Tibial artery (tissue), 4 donors: Measurements from ENCODE around the gene PGM5.

Experiments used
- DNase-seq, 2 donors: peaks; one replicate each; pipeline ENCODE4 v3.0.0-alpha.2; 2019
- H3K27ac ChIP-seq, 2 donors: fragments of 200-600 bp; sonication (generic) in 1 of 2; 1 replicate in 1 of 2; 2 replicates in 1 of 2; pipeline ENCODE4 v1.5.1; 2018 to 2019; ENCODE audit warnings: mild to moderate bottlenecking in 1 of 2
- H3K27me3 ChIP-seq, 2 donors: fragments of 200-600 bp; sonication (generic) in 1 of 2; one replicate each; pipeline versions ENCODE4 v1.5.1 to v1.6.0; 2016 to 2019
- H3K36me3 ChIP-seq, 3 donors: fragments of 200-600 bp; sonication (generic) in 2 of 3; one replicate each; pipeline ENCODE4 v1.5.1; 2016 to 2019; ENCODE audit warnings: mild to moderate bottlenecking in 2 of 3
- H3K4me1 ChIP-seq, 4 donors: fragments of 200-600 bp; sonication (generic) in 2 of 4; 1 replicate in 3 of 4; 2 replicates in 1 of 4; pipeline ENCODE4 v1.5.1; 2016 to 2019
- H3K4me3 ChIP-seq, 2 donors: fragments of 200-600 bp; sonication (generic) in 1 of 2; 1 replicate in 1 of 2; 2 replicates in 1 of 2; pipeline ENCODE4 v1.5.1; 2018 to 2019; ENCODE audit warnings: mild to moderate bottlenecking in 2 of 2
- H3K9me3 ChIP-seq, 3 donors: fragments of 200-600 bp; sonication (generic) in 1 of 3; one replicate each; pipeline ENCODE4 v1.5.1; 2016 to 2019
- intact Hi-C: fragments of 100-400 bp; cut with DNase I; formaldehyde crosslinking; loops from one replicate; pipeline ENCODE4 v1.15.0; 2023; ENCODE audit warnings: low total_unique reads
- TF ChIP-seq, protein P1 (sequence below), 2 experiments: fragments of 200-600 bp in 1 of 2; fragments of 450-650 bp in 1 of 2; IDR thresholded peaks; one replicate each; pipeline ENCODE4 v1.5.1; 2017 to 2019; ENCODE audit warnings: antibody characterized with exemption in 2 of 2, mild to moderate bottlenecking in 1 of 2, moderate library complexity in 1 of 2

The PGM5 gene

DNA sequence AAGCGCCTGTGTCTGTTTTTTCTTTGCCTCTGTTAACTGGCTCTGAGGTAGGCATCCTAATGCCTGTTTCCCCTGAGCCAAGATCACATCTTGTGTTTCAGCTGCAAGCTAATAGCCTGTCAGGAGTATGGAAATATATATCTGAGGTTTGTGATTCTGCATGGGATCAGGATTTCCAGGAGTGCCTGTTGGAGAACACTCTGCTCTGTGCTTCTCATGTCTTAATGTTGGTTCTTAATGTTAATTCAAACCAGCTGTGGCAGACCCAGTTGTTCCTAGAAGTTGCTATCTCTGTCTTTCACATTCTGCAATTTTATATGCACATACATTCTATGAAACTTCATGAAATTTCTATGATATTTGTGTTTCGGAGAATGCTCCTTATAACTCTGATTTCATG, 72.1 kb downstream of the PGM5 start:
- no peaks in the 10 kb centered on the region for H3K9me3 ChIP-seq
- intact Hi-C loops: no loop called here
- peaks cover 0 to 45% (median 18%) of the 10 kb centered on the region in 4 donors for H3K4me1 ChIP-seq
- H3K27me3 ChIP-seq: no peaks in the 10 kb centered on the region
- no peak for DNase-seq
- no peak overlapping the region for H3K4me3 ChIP-seq
- no peaks in the 10 kb centered on the region for H3K36me3 ChIP-seq
- TF ChIP-seq, protein P1, sequence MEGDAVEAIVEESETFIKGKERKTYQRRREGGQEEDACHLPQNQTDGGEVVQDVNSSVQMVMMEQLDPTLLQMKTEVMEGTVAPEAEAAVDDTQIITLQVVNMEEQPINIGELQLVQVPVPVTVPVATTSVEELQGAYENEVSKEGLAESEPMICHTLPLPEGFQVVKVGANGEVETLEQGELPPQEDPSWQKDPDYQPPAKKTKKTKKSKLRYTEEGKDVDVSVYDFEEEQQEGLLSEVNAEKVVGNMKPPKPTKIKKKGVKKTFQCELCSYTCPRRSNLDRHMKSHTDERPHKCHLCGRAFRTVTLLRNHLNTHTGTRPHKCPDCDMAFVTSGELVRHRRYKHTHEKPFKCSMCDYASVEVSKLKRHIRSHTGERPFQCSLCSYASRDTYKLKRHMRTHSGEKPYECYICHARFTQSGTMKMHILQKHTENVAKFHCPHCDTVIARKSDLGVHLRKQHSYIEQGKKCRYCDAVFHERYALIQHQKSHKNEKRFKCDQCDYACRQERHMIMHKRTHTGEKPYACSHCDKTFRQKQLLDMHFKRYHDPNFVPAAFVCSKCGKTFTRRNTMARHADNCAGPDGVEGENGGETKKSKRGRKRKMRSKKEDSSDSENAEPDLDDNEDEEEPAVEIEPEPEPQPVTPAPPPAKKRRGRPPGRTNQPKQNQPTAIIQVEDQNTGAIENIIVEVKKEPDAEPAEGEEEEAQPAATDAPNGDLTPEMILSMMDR (IDR thresholded peaks at IDR 0.05): no peak
- peak overlapping the region; percentile 60 to 64 for H3K27ac ChIP-seq

DNA sequence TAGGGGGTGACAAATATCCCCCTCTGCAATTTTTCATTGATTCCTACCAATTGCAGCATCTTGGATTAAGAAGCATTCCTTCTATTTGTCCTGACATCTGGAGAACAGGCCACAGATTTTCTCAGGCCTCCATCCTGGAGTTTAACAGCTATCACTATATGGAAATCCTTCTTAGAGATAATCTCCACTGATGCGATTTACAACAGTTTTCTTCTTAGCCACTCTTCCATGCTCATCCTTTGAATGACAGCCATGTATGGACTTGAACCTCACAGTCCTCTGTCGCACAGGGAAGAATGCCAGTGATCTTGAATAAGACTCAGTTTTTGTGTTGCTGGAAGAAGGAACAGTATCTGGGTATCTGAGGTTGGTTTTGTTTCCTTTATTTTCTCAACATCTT, 73.2 kb downstream of the PGM5 start:
- Histone ChIP-seq H3K4me1 (peaks cover 0 to 43% (median 18%) of the 10 kb centered on the region in 4 donors), H3K27me3 (no peaks in the 10 kb centered on the region), H3K9me3 (no peaks in the 10 kb centered on the region), H3K4me3 (no peak overlapping the region), H3K27ac (peak overlapping the region in 1 of 2 donors; percentile 64), H3K36me3 (no peaks in the 10 kb centered on the region)
- intact Hi-C loops: no loop called here
- DNase-seq: no peak
- TF ChIP-seq, protein P1 (IDR thresholded peaks at IDR 0.05): no peak

DNA sequence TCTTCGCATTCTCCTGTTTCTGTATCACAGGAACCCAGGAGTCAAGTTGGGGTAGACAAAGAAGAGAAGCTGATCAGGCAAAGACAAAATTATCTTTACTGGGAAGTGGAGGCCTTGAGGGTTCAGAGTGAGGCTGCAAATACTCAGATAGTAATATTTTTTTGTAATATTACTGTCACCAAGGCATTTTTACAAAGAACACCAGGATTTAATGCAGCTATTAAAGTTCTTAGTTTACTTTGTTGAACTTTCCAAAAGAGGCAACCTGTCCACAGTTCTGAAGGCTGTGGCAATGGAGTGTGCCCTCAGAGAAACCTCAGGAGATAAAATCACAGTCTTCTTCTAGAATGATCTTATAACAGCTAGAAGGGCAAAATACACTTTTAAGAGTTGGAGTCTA, 74.9 kb downstream of the PGM5 start:
- TF ChIP-seq, protein P1 (IDR thresholded peaks at IDR 0.05): no peak
- Histone ChIP-seq H3K36me3 (no peaks in the 10 kb centered on the region), H3K4me3 (no peak overlapping the region), H3K27ac (peak overlapping the region in 1 of 2 donors; percentile 21), H3K9me3 (no peaks in the 10 kb centered on the region), H3K4me1 (peaks cover 0 to 29% (median 19%) of the 10 kb centered on the region in 4 donors), H3K27me3 (no peaks in the 10 kb centered on the region)
- DNase-seq: no peak
- intact Hi-C loops: no loop called here

DNA sequence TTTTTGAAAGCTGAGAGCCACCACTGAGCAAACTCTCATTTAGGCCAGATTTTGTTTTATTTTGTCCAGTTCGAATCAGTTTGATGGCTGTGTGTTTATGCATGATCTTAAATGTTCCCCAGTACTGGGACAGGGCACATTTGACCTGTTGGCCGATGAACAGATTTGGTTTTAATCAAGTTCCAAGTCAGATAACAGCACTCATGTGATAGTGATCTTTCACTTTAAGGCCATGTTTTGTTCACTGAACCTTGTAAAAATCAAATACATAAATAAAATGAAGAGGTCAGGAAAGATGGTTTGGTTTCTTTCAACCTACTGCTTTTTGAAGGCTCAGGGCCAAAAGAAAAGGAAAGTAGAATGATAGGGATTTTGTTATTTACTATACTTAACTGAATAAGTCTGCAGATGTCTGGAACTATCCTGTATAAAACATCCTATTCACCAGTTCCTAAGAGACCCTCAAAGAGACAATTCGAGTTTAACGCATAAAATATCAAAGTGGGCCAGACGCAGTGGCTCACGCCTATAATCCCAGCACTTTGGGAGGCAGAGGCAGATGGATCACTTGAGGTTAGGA, 77.2 kb downstream of the PGM5 start:
- TF ChIP-seq, protein P1 (IDR thresholded peaks at IDR 0.05): no peak
- Histone ChIP-seq H3K4me3 (no peak overlapping the region), H3K27me3 (no peaks in the 10 kb centered on the region), H3K4me1 (peaks cover 0 to 29% (median 10%) of the 10 kb centered on the region in 4 donors), H3K27ac (peak overlapping the region in 1 of 2 donors; percentile 9), H3K9me3 (no peaks in the 10 kb centered on the region), H3K36me3 (no peaks in the 10 kb centered on the region)
- intact Hi-C loops: no loop called here
- DNase-seq: no peak

DNA sequence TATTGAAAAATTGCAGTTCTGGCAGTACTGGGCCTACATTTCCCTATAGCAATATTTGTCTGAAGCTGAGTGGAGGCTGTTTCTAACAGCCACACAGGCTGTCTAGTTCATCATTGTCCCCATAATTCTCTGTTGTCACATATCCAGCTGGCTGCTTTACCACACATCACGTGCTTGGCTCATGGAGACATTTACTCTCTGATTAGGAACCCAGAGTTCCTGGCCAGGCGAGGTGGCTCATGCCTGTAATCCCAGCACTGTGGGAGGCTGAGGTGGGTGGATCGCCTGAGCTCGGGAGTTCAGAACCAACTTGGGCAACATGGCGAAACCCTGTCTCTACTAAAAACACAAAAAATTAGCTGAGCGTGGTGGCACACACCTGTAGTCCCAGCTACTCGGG, 81.4 kb downstream of the PGM5 start:
- TF ChIP-seq, protein P1 (IDR thresholded peaks at IDR 0.05): no peak
- intact Hi-C loops: no loop called here
- Histone ChIP-seq H3K4me3 (no peak overlapping the region), H3K27me3 (no peaks in the 10 kb centered on the region), H3K27ac (peak overlapping the region; percentile 5 to 23), H3K9me3 (peaks cover 0 to 12% (median 6%) of the 10 kb centered on the region in 3 donors), H3K36me3 (peaks cover 0 to 4% (median 0%) of the 10 kb centered on the region in 3 donors), H3K4me1 (peaks cover 0 to 29% (median 9%) of the 10 kb centered on the region in 4 donors)
- peak; percentile 62 to 89 for DNase-seq
